Stimulated activated naive CD4-positive, alpha-beta T cell (primary cell): Measurements from ENCODE around the gene ATP6V1B1.

Experiments
- DNase-seq, 6 experiments: peaks; one replicate each; lab custom pipeline; 2025; lab: John Stamatoyannopoulos, UW

The ATP6V1B1 gene

GRCh38 chr2:70926042-70926441, 9.7 kb upstream of the ATP6V1B1 start:
- no peak for DNase-seq

GRCh38 chr2:70927138-70927537, 8.6 kb upstream of the ATP6V1B1 start:
- no peak for DNase-seq

GRCh38 chr2:70927641-70928040, 8.1 kb upstream of the ATP6V1B1 start:
- no peak for DNase-seq

- DNase-seq: no peak
Observed at GRCh38 chr2:70928366-70928765, 7.3 kb upstream of the ATP6V1B1 start.

DNA sequence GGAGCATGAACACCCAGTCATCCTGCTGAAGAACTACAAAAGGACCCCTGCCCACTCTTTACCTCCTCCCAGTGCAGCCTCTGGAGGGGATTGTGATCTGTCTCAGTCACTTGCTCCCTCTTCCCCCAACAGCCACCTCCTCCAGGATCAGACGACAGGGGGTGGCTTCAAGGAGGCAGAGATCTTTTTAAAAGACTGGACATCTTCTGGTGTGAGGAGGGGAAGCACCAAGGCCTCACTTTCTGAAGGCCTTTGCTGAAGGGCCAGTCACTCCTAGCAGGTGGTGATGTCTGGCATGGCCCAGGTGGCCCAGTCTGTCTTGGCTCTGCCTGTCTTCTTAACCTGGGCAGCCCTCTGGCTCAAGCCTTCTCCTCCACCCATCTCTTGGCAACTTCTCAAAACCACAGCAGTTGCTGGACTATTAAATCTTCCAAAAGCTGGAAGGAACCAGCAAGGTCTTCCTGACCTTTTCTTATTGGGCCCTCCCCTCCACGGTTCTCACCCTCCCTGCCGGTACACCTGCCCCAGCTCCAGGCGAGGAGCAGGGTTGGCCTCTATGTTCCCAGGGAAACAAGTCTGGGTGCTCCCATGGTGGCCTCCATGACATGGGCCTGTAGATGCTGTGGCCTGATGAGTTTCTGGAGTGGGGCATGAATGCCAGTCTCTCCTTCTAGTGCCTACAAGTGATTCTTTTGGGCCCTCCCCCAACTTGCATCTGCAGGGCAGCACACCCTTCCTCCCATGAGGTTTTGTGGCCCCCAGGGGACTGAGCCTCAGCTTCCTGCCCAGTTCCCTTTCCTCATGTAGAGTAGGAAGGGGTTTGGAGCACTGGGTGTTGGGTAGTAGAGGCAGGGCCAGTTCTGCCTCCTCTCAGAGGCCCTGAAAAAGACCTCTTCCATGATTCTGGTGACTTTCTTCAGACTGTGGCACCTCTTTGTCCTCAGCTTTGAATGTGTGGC, 5.0 kb upstream of the ATP6V1B1 start:
- DNase-seq: no peak

- no peak for DNase-seq
Observed at GRCh38 chr2:70931376-70932000, 4.2 kb upstream of the ATP6V1B1 start.

DNA sequence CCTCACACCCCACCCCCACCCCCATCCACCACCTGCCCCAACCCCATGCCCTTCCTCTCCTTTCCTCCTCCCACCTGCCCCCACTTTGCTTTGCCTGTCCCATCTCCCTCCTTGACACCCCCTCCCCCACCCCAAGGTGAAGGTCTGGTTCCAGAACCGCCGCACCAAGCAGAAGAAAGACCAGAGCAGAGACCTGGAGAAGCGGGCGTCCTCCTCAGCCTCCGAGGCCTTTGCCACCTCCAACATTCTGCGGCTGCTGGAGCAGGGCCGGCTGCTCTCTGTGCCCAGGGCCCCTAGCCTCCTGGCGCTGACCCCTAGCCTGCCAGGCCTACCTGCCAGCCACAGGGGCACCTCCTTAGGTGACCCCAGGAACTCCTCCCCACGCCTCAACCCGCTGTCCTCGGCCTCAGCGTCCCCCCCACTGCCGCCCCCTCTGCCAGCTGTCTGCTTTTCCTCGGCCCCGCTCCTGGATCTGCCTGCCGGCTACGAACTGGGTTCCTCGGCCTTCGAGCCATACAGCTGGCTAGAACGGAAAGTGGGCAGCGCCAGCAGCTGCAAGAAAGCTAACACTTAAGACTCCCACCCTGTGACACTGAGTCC, 3.0 kb upstream of the ATP6V1B1 start:
- no peak for DNase-seq

GRCh38 chr2:70934981-70935380, 719 bp upstream of the ATP6V1B1 start:
- DNase-seq: no peak

GRCh38 chr2:70936165-70936978, 672 bp downstream of the ATP6V1B1 start:
- DNase-seq: no peak

- DNase-seq: no peak
Observed at GRCh38 chr2:70936979-70937811, 1.5 kb downstream of the ATP6V1B1 start.

DNA sequence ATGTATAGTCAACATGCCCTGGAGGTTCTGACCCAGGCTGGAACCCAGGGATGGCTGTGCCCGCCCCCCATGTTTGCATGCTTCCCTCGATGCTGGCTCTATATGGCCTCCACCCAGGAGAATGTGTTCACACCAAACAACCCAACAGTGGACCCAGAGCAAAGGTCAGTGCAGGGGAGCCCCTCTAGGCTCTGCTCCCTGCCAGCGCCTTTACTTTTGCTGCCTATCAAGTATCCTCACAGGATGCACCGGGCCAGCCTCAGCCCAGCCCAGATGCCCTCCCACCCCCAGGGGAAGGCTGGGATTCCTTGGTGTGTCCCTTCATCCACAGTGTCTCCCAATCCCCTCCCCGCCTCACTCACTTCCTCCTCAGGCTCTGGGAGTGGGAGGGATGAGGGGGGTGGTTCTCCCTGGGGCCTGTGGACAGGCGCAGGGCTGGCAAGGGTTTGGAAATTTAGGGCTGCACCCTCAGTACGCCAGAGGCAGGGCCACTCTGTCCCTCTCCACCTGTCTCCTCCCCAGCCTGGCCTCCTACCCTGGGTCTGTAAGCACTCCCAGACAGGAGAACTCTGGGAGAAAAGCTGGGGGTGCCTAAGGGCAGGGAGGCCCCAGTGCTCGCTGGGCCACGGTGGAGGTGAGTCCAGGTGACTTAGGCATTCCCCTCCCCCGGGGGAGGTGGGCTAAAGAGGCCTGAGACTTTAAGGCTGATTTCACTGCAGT, 2.3 kb downstream of the ATP6V1B1 start:
- no peak for DNase-seq

GRCh38 chr2:70938586-70938950, 2.9 kb downstream of the ATP6V1B1 start:
- no peak for DNase-seq

DNA sequence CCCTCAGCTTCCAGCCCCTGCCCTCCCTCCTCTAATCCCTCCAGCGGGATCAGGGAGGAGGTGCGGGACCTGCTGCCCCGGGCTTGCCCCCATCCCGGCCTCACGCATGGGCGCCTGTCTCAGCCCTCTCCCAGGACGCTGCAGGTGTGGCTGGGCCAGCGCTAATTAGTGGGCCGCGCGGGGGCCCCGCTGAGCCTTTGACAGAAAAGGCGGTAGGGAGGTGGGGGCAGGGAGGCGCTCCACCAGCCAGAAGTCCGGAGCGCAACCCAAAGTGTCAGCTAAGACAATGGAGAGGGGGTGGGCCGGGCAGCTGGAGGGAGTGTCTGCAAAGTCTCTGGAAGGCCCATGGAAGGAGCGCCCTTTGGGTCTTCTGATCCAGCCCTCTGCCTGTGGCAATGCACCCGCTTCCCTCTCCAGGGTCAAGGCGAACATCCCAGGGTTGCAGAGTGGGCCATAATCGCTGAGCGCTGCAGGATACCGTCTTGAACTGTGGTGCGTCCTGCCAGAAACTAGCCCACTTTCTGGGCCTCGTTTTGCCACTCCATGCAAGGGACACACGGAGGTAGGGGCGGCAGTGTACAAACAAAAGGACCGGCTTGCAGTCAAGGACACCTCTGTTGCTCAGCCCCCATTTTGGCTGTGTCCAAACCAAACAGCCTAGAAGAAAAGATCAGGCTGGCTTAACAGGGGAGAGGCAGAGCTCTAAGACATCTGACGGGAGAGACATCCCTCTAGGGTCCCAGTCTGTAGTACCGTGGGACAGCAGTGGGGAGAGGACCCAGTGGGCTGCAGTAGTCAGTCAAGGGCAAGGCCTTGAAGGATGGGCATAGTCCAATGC, 3.5 kb downstream of the ATP6V1B1 start:
- DNase-seq: no peak

GRCh38 chr2:70939839-70940580, 4.3 kb downstream of the ATP6V1B1 start:
- no peak for DNase-seq

- DNase-seq: no peak
Observed at GRCh38 chr2:70941186-70941585, 5.5 kb downstream of the ATP6V1B1 start.

DNA sequence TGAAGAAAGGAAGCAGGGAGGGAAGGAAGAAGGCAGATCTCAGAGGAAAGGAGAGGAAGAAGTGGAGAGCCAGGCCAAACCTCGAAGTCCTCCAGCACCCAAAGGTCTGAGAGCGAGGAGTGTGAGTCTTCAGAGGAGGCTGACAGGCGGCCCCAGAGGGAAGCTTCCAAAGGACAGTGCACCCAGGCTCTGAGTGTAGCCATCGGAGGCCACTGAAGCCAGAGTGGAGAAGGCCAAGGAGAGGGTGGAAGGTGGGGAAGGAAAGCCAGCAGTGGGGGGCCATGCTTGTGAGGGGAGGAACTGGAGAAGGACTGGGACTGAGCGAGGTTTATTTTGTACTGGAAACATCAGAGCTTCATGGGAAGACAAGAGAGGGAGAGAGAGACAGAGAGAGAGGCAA, 6.0 kb downstream of the ATP6V1B1 start:
- DNase-seq: no peak

- DNase-seq: no peak
Observed at GRCh38 chr2:70942396-70943204, 6.9 kb downstream of the ATP6V1B1 start.
